Hematopoietic multipotent progenitor cell treated with erythropoietin and hydrocortisone succinate and interleukin-3 and kit ligand, for 17 days (in vitro differentiated cells): ENCODE data around the gene APOA5.
"Not testable (repeated sequence)": the region's sequence is repeated elsewhere in the genome, so short reads cannot be mapped to it uniquely, and the experiment has no call there.

Experiments used
- DNase-seq: peaks from one replicate; pipeline ENCODE4 v3.0.0-alpha.2; 2015; ENCODE audit warnings: low spot score

The APOA5 gene

GRCh38 chr11:116791813-116792143 lies at the start of gene APOA5:
APOA5 (minus strand) TSS chr11:116791879; CDS start chr11:116791860, 19 bp downstream.
- DNase-seq: no peak

GRCh38 chr11:116840746-116841296 lies 49.1 kb upstream of the APOA5 start:
- no peak for DNase-seq

GRCh38 chr11:116840224-116840745 lies 48.6 kb upstream of the APOA5 start:
- no peak for DNase-seq

- no peak for DNase-seq
Measured at GRCh38 chr11:116838321-116839084, 46.8 kb upstream of the APOA5 start.

- no peak for DNase-seq
Measured at GRCh38 chr11:116837231-116838091, 45.8 kb upstream of the APOA5 start, which contains the start of gene APOA1. APOA1 (minus strand) TSS chr11:116837622; CDS start chr11:116837387, 235 bp downstream.

- DNase-seq: no peak
Measured at GRCh38 chr11:116836632-116836991, 44.9 kb upstream of the APOA5 start.

GRCh38 chr11:116835791-116836631 lies 44.3 kb upstream of the APOA5 start:
- peak; percentile 29 for DNase-seq

GRCh38 chr11:116835042-116835772 lies 43.5 kb upstream of the APOA5 start:
- no peak for DNase-seq

GRCh38 chr11:116834535-116835041 lies 42.9 kb upstream of the APOA5 start:
- DNase-seq: not testable (repeated sequence)

- DNase-seq: no peak
Measured at GRCh38 chr11:116833816-116834534, 42.3 kb upstream of the APOA5 start.

- no peak for DNase-seq
Measured at GRCh38 chr11:116833491-116833815, 41.8 kb upstream of the APOA5 start.

- DNase-seq: no peak
Measured at GRCh38 chr11:116832350-116833290, 40.9 kb upstream of the APOA5 start.

GRCh38 chr11:116831790-116832349 lies 40.2 kb upstream of the APOA5 start:
- no peak for DNase-seq

- DNase-seq: no peak
Measured at GRCh38 chr11:116830184-116830912, 38.7 kb upstream of the APOA5 start.

- no peak for DNase-seq
Measured at GRCh38 chr11:116829525-116830183, 38.0 kb upstream of the APOA5 start, which contains the start of gene APOC3. APOC3 (plus strand) TSS chr11:116829907; CDS start chr11:116830583, 676 bp downstream.

- DNase-seq: no peak
Measured at GRCh38 chr11:116828632-116829524, 37.2 kb upstream of the APOA5 start.
